ENCODE measurements around the gene CCDC51. TPM values are rescaled to one million over a fixed set of nuclear protein-coding genes. Genes with fewer than 3 reads are reported as not detected.
A peak's percentile ranks its signal among the peaks of the same experiment; 100 is the strongest.
"Not testable (repeated sequence)": the region's sequence is repeated elsewhere in the genome, so short reads cannot be mapped to it uniquely, and the experiment has no call there.

CCDC51 gene
- total RNA-seq, 1 experiment from 2014 or later = 21.3 TPM

- in situ Hi-C loops (cut with HindIII; ENCODE audit: low sequenced_read_pairs) = no loop called here
- no peak for DNase-seq (ENCODE audit: low spot score)
Observed at GRCh38 chr3:48411041-48411588, 28.8 kb downstream of the CCDC51 start.

DNA sequence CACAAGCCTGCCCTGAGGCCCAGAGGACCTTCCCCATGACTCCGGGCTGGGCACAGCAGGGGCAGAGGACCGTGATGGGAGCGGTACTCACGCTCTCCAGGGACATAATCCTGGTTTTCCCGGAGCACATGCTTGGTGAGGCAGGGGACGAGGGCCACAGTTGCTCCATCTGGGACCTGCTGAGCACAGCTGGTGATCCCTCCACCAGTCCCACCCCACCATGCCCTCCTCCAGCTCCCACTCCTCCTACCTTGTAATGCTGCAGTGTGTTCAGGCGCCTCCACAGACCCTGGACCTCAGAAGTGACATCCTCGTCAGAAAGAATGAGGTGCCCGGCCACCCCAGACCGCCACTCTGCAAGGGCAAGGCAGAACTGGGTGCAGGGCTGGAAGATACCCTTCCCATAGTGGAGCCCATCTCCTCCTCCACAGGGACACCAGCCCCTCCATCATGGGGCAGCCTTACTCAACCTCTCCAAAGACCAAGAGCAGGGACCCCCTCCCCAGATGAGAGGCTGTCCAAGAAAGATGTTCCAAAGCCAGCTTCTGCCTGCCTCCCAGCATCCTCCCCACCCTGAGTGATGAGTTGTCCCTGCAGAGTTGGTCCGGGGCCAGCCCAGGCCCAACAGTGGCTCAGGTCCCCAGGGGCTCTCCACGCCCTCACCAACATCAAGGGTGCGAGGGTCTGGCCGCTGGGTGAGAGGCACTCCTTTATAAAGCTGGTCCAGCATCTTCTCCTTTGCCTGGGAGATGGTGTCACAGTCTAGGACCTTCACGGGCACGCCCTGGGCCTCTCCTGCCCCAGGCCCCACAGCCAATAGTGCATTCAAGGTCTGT, 29.5 kb downstream of the CCDC51 start:
- no peak for DNase-seq (ENCODE audit: low spot score)
- in situ Hi-C loops (cut with HindIII; ENCODE audit: low sequenced_read_pairs) = no loop called here

GRCh38 chr3:48409291-48410201, 30.4 kb downstream of the CCDC51 start:
- DNase-seq (ENCODE audit: low spot score) = no peak
- in situ Hi-C loops (cut with HindIII; ENCODE audit: low sequenced_read_pairs) = no loop called here

GRCh38 chr3:48408823-48409281, 31.1 kb downstream of the CCDC51 start:
- in situ Hi-C loops (cut with HindIII; ENCODE audit: low sequenced_read_pairs) = no loop called here
- DNase-seq (ENCODE audit: low spot score) = no peak

- in situ Hi-C loops (cut with HindIII; ENCODE audit: low sequenced_read_pairs) = no loop called here
- no peak for DNase-seq (ENCODE audit: low spot score)
Observed at GRCh38 chr3:48407542-48408099, 32.3 kb downstream of the CCDC51 start.

- DNase-seq (ENCODE audit: low spot score) = no peak
- in situ Hi-C loops (cut with HindIII; ENCODE audit: low sequenced_read_pairs) = no loop called here
Observed at GRCh38 chr3:48406443-48407431, 33.2 kb downstream of the CCDC51 start.

GRCh38 chr3:48405971-48406370, 33.9 kb downstream of the CCDC51 start:
- DNase-seq (ENCODE audit: low spot score) = no peak
- in situ Hi-C loops (cut with HindIII; ENCODE audit: low sequenced_read_pairs) = no loop called here

GRCh38 chr3:48405343-48405881, 34.5 kb downstream of the CCDC51 start:
- no peak for DNase-seq (ENCODE audit: low spot score)
- in situ Hi-C loops (cut with HindIII; ENCODE audit: low sequenced_read_pairs) = no loop called here

GRCh38 chr3:48404440-48405342, 35.2 kb downstream of the CCDC51 start:
- in situ Hi-C loops (cut with HindIII; ENCODE audit: low sequenced_read_pairs) = no loop called here

GRCh38 chr3:48403533-48404439, 36.1 kb downstream of the CCDC51 start:
- in situ Hi-C loops (cut with HindIII; ENCODE audit: low sequenced_read_pairs) = no loop called here
- DNase-seq (ENCODE audit: low spot score) = no peak

More at GRCh38 chr3:48404440-48405342, 35.2 kb downstream of the CCDC51 start:
- DNase-seq (ENCODE audit: low spot score) = no peak

GRCh38 chr3:48402907-48403306, 37.0 kb downstream of the CCDC51 start:
- no peak for DNase-seq (ENCODE audit: low spot score)

GRCh38 chr3:48402281-48402732, 37.6 kb downstream of the CCDC51 start:
- no peak for DNase-seq (ENCODE audit: low spot score)
- in situ Hi-C loops (cut with HindIII; ENCODE audit: low sequenced_read_pairs) = no loop called here

More at GRCh38 chr3:48402907-48403306, 37.0 kb downstream of the CCDC51 start:
- in situ Hi-C loops (cut with HindIII; ENCODE audit: low sequenced_read_pairs) = no loop called here

GRCh38 chr3:48401434-48401901, 38.5 kb downstream of the CCDC51 start:
- not testable (repeated sequence) for DNase-seq (ENCODE audit: low spot score)

GRCh38 chr3:48400824-48401433, 39.0 kb downstream of the CCDC51 start:
- DNase-seq (ENCODE audit: low spot score) = peak; percentile 89
- in situ Hi-C loops (cut with HindIII; ENCODE audit: low sequenced_read_pairs) = no loop called here

More at GRCh38 chr3:48401434-48401901, 38.5 kb downstream of the CCDC51 start:
- in situ Hi-C loops (cut with HindIII; ENCODE audit: low sequenced_read_pairs) = not testable (repeated sequence)

GRCh38 chr3:48399387-48400172, 40.3 kb downstream of the CCDC51 start:
- DNase-seq (ENCODE audit: low spot score) = no peak

More at GRCh38 chr3:48399387-48400172, 40.3 kb downstream of the CCDC51 start:
- in situ Hi-C loops (cut with HindIII; ENCODE audit: low sequenced_read_pairs) = no loop called here
